K562 (cell line): ENCODE data around the gene SYNGR3. TPM values are rescaled to one million over a fixed set of nuclear protein-coding genes. Genes with fewer than 3 reads are reported as not detected.

Source experiments
- ARHGAP35 ChIP-seq: fragments of 450-650 bp; IDR thresholded peaks from 2 replicates; pipeline ENCODE4 v1.6.1; 2018; ENCODE audit not compliant: partially characterized antibody
- DLX4 ChIP-seq: fragments of 250-450 bp; sonication (Bioruptor Pico); IDR thresholded peaks from 2 replicates; pipeline ENCODE4 v1.6.1; 2021; ENCODE audit warnings: mild to moderate bottlenecking
- ELF4 ChIP-seq: fragments of 450-650 bp; formaldehyde crosslinking; IDR thresholded peaks from 2 replicates; pipeline ENCODE4 v1.4.0; 2022; ENCODE audit warnings: missing genetic modification characterization
- ESRRB ChIP-seq: fragments of 250-450 bp; sonication (Bioruptor Pico); IDR thresholded peaks from 2 replicates; pipeline ENCODE4 v1.5.0; 2020; ENCODE audit warnings: mild to moderate bottlenecking, moderate library complexity, borderline replicate concordance
- GATAD2A ChIP-seq: fragments of 450-650 bp; IDR thresholded peaks from 2 replicates; pipeline ENCODE4 v1.6.1; 2017
- GATAD2B ChIP-seq: fragments of 450-650 bp; IDR thresholded peaks from 2 replicates; pipeline ENCODE4 v1.6.1; 2017; ENCODE audit warnings: mild to moderate bottlenecking, borderline replicate concordance
- HES1 ChIP-seq: fragments of 450-650 bp; IDR thresholded peaks from 2 replicates; pipeline ENCODE4 v1.6.1; 2016; ENCODE audit warnings: low read depth, mild to moderate bottlenecking, moderate library complexity
- HNRNPL ChIP-seq: fragments of 200-400 bp; formaldehyde crosslinking; IDR thresholded peaks from 2 replicates; pipeline ENCODE4 v1.6.1; 2017; ENCODE audit warnings: low read depth, mild to moderate bottlenecking, low read length
- MAX ChIP-seq: sonication (generic); formaldehyde crosslinking; IDR thresholded peaks from 2 replicates; pipeline ENCODE4 v1.9.0; 2022; ENCODE audit warnings: mild to moderate bottlenecking, missing genetic modification reagents
- MED1 ChIP-seq: sonication (generic); formaldehyde crosslinking; IDR thresholded peaks from 2 replicates; pipeline ENCODE4 v1.8.1; 2023; ENCODE audit warnings: missing genetic modification reagents, borderline replicate concordance
- MYC ChIP-seq, 2 experiments: fragments of 250-450 bp in 1 of 2; sonication (Bioruptor Pico) in 1 of 2; IDR thresholded peaks; 2 replicates each; pipeline versions ENCODE4 v1.5.1 to v1.6.1; 2012 to 2021; ENCODE audit warnings: low read depth in 2 of 2, borderline replicate concordance in 1 of 2, improper control_type of control experiment in 1 of 2, low read length in 1 of 2, mild to moderate bottlenecking in 1 of 2, moderate library complexity in 1 of 2
- NFIC ChIP-seq: fragments of 450-650 bp; IDR thresholded peaks from 2 replicates; pipeline ENCODE4 v1.6.1; 2017; ENCODE audit warnings: mild to moderate bottlenecking, inconsistent platforms
- NR2C1 ChIP-seq, 2 experiments: fragments of 450-650 bp; IDR thresholded peaks; 2 replicates each; pipeline ENCODE4 v1.6.1; 2017; ENCODE audit warnings: mild to moderate bottlenecking in 2 of 2, antibody characterized with exemption in 1 of 2, inconsistent platforms in 1 of 2, missing compliant biosample characterization in 1 of 2, missing genetic modification characterization in 1 of 2
- PHB2 ChIP-seq: fragments of 450-650 bp; IDR thresholded peaks from 2 replicates; pipeline ENCODE4 v1.6.1; 2017; ENCODE audit warnings: low read depth
- PHTF2 ChIP-seq: fragments of 250-450 bp; sonication (Bioruptor Pico); IDR thresholded peaks from 2 replicates; pipeline ENCODE4 v1.5.0; 2021; ENCODE audit warnings: mild to moderate bottlenecking
- POLR2G ChIP-seq: fragments of 200-400 bp; formaldehyde crosslinking; IDR thresholded peaks from 2 replicates; pipeline ENCODE4 v1.6.1; 2017; ENCODE audit warnings: low read depth, mild to moderate bottlenecking, antibody characterized with exemption, low read length, moderate library complexity
- PREB ChIP-seq: sonication (generic); formaldehyde crosslinking; IDR thresholded peaks from 2 replicates; pipeline ENCODE4 v1.8.1; 2023; ENCODE audit warnings: mild to moderate bottlenecking, missing genetic modification reagents
- ZBTB33 ChIP-seq: sonication (generic); formaldehyde crosslinking; IDR thresholded peaks from 2 replicates; pipeline ENCODE4 v1.8.1; 2023; ENCODE audit warnings: mild to moderate bottlenecking, missing genetic modification reagents
- ZNF449 ChIP-seq: fragments of 250-450 bp; sonication (Bioruptor Pico); IDR thresholded peaks from 2 replicates; pipeline ENCODE4 v1.8.0; 2022; ENCODE audit warnings: moderate library complexity, mild to moderate bottlenecking, inconsistent platforms
- ZNF695 ChIP-seq: fragments of 450-650 bp; formaldehyde crosslinking; IDR thresholded peaks from 2 replicates; pipeline ENCODE4 v1.4.0; 2020; ENCODE audit warnings: mild to moderate bottlenecking, moderate library complexity
- ZNF76 ChIP-seq: fragments of 250-450 bp; sonication (Bioruptor Pico); IDR thresholded peaks from 2 replicates; pipeline ENCODE4 v1.4.0; 2020; ENCODE audit warnings: mild to moderate bottlenecking, moderate library complexity, borderline replicate concordance
- polyA plus RNA-seq, 8 experiments: library from polyadenylated mRNA; depleted of rRNA in 4 of 8; stranded (reverse) in 5 of 8; unstranded in 3 of 8; fragments of >200 nt; fragmentation: Nextera tagmentation in 2 of 8; fragmentation: Illumina TruSeq in 1 of 8; extraction: Ambion mirVana in 2 of 8; extraction: Trizol in 1 of 8; gene quantifications; 2 replicates each; pipeline versions ENCODE4 v1.2.1 to v1.2.3, GENCODE V29; 2011 to 2014; ENCODE audit warnings: inconsistent platforms in 1 of 8, missing spikeins in 1 of 8
- total RNA-seq, 7 experiments: library from RNA; depleted of rRNA in 6 of 7; stranded (reverse); fragments of >200 nt in 6 of 7; fragmentation: Illumina TruSeq in 2 of 7; extraction: Trizol in 2 of 7; gene quantifications; 2 replicates each; pipeline versions ENCODE4 v1.2.1 to v1.2.3, GENCODE V29; 2011 to 2021; ENCODE audit warnings: low replicate concordance in 1 of 7

SYNGR3 gene
- total and polyA plus RNA-seq, 9 of the 15 experiments (the other 6 are each of a cell fraction or from before 2014, with no cell fraction given), result 3.7 to 69.2 (median 36.3) TPM

- no peak for TF ChIP-seq HES1
- TF ChIP-seq HNRNPL, result 0 out of 2 replicates have a peak, but pooled peaks have one; percentile 56
- TF ChIP-seq GATAD2B, result no peak
- TF ChIP-seq PHTF2 (CRISPR knock-in tag), result no peak
- TF ChIP-seq NR2C1 (IDR thresholded peaks at IDR 0.05), result no peak
- no peak for TF ChIP-seq NR2C1 (tag; IDR thresholded peaks at IDR 0.05)
- no peak for TF ChIP-seq ZNF695
- TF ChIP-seq ESRRB (CRISPR knock-in tag), result no peak
- TF ChIP-seq PREB, result no peak
- no peak for TF ChIP-seq PHB2
- TF ChIP-seq GATAD2A, result no peak
- TF ChIP-seq MED1 (CRISPR knock-in tag), result no peak
- TF ChIP-seq ZNF76, result no peak
- TF ChIP-seq DLX4 (CRISPR knock-in tag), result no peak
- TF ChIP-seq NFIC, result peak; percentile 33; the same call in 1 of the 2 replicates
- peak; percentile 24; the same call in 1 of the 2 replicates for TF ChIP-seq POLR2G
- 0 out of 2 replicates have a peak, but pooled peaks have one; percentile 54 for TF ChIP-seq MAX (CRISPR knock-in tag)
- TF ChIP-seq MYC (IDR thresholded peaks at IDR 0.05; ENCODE audit: low read depth, low read length), result peak; percentile 12; the same call in 1 of the 2 replicates
- TF ChIP-seq MYC (CRISPR knock-in tag; IDR thresholded peaks at IDR 0.05; ENCODE audit: borderline replicate concordance, low read depth), result no peak
- no peak for TF ChIP-seq ZNF449 (CRISPR knock-in tag)
- peak; percentile 99 for TF ChIP-seq ZBTB33
- no peak for TF ChIP-seq ARHGAP35
- TF ChIP-seq ELF4, result no peak
Measured at GRCh38 chr16:2019921-2020831, 30.4 kb downstream of the SYNGR3 start (continued).
